HFF-Myc (cell line): ENCODE measurements around the gene PMPCA.
A peak's percentile ranks its signal among the peaks of the same experiment; 100 is the strongest.

Experiments
- DNase-seq: peaks from one replicate; pipeline ENCODE4 v3.0.0-alpha.2; 2011; ENCODE audit warnings: low read depth; ENCODE audit errors: extremely low read depth
- H3K4me3 ChIP-seq: replicated peaks from 2 replicates; pipeline ENCODE4 v1.5.1; 2011; ENCODE audit warnings: low read depth, mild to moderate bottlenecking, control low read depth, low read length
- CTCF ChIP-seq: IDR thresholded peaks from 2 replicates; pipeline ENCODE4 v1.5.1; 2012; ENCODE audit warnings: mild to moderate bottlenecking, low read depth, low read length, control low read depth; ENCODE audit errors: missing control alignments

Gene PMPCA

GRCh38 chr9:136436055-136436634, 25.7 kb downstream of the PMPCA start:
- no peak for TF ChIP-seq CTCF
- DNase-seq, result no peak
- no peak overlapping the region for H3K4me3 ChIP-seq

DNA sequence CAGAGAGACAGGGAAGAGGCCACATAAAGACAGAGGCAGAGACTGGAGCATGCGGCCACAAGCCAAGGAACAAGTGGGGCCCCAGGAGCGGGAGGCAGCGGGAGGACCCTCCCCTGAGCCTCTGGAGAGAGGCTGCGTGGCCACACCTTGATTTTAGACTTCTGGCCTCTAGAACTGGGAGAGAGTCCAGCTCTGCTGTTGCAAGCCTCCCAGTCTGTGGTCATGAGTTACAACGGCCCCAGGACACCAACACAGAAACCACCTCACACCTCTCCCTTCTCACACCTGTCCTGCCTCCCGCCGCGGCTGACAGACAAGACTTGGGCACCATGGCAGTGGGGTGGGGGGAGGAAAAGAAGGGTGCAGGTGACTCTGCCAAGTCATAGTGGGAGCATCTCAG, 27.0 kb downstream of the PMPCA start:
- TF ChIP-seq CTCF, result no peak
- no peak for DNase-seq
- peak overlapping the region; percentile 79 for H3K4me3 ChIP-seq

DNA sequence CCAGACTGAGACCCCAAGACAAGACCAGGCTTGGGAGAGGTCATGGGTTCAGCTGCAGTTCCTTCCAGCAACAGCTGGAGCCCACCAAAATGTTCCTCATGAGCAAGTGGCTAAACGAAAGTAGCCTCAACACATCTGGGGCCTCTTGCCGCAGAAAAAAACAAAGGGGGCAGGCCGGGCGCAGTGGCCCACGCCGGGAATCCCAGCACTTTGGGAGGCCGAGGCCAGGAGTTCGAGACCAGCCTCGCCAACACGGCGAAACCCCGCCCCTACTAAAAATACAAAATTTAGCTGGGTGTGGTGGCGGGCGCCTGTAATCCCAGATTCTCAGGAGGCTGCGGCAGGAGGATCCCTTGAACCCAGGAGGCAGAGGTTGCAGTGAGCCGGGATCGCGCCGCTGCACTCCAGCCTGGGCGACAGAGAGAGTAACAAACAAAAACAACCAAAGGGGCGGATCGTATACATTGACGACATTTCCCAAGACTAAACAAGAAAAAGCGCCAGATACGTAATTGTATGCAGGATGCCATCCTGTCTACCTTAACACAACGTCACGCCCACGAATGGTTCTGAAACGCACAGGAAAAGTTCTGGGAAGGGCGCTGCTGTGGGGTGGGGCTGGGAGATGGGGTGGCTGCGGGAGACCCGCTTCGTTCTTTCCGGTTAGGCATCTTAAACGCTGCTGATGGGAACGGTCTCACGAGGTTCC, 27.5 kb downstream of the PMPCA start:
- H3K4me3 ChIP-seq, result peak overlapping the region; percentile 79
- no peak for TF ChIP-seq CTCF
- DNase-seq, result no peak

- no peak for DNase-seq
Observed at GRCh38 chr9:136438548-136439480, 28.4 kb downstream of the PMPCA start.

GRCh38 chr9:136439481-136440408, 29.3 kb downstream of the PMPCA start, which contains the start of gene INPP5E:
TSS of gene INPP5E (minus strand) at chr9:136439845. CDS start at chr9:136439419, 426 bp downstream.
- peak; percentile 52 for TF ChIP-seq CTCF
- DNase-seq, result no peak

More at GRCh38 chr9:136438548-136439480, 28.4 kb downstream of the PMPCA start:
- peak overlapping the region; percentile 79 for H3K4me3 ChIP-seq
- no peak for TF ChIP-seq CTCF

DNA sequence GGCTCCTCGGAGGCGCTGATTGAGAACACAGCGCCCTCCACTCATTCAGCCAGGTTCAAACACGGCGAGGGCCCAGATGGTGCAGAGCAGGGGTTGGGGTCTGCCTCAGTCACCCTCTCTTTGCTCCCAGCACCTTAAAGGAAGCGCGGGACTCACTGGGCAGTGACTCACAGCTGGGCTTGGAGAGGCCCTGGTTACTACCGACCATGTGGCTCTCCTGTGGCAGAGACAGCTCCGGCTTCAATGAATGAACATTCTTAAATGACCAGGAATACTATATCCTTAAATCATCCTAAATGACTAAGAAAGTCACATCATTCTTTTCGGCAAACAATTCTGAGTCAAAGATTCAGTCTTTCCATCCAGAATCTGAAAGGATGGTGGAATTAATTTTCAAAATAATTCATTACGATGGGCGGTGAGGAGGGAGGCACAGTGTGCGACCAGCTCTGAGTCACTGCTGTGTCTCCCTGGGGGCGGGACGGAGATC, 30.8 kb downstream of the PMPCA start:
- H3K4me3 ChIP-seq, result no peak overlapping the region
- DNase-seq, result no peak
- no peak for TF ChIP-seq CTCF

More at GRCh38 chr9:136439481-136440408, 29.3 kb downstream of the PMPCA start, which contains the start of gene INPP5E:
- peak within 1 kb of the TSS; percentile 79 for H3K4me3 ChIP-seq
